Kidney epithelial cell (primary cell): ENCODE results near the gene PTPN2. TPM values are rescaled to one million over a fixed set of nuclear protein-coding genes. Genes with fewer than 3 reads are reported as not detected.
"Not testable (repeated sequence)": the region's sequence is repeated elsewhere in the genome, so short reads cannot be mapped to it uniquely, and the experiment has no call there.

ENCODE experiments used
- DNase-seq: peaks from one replicate; pipeline ENCODE4 v3.0.0-alpha.2; 2010; ENCODE audit warnings: low read depth
- H3K27me3 ChIP-seq: 2 replicates; pipeline ENCODE4 v1.6.0; 2011; ENCODE audit warnings: low read length; ENCODE audit not compliant: control insufficient read depth, insufficient read depth
- H3K36me3 ChIP-seq: 2 replicates; pipeline ENCODE4 v1.5.1; 2011; ENCODE audit warnings: low read length; ENCODE audit not compliant: control insufficient read depth, insufficient read depth
- H3K4me3 ChIP-seq: 2 replicates; pipeline ENCODE4 v1.5.1; 2011; ENCODE audit warnings: low read depth, mild to moderate bottlenecking, control low read depth, low read length
- total RNA-seq: library from RNA; depleted of rRNA; stranded (reverse); fragments of >200 nt; gene quantifications from 2 replicates; pipeline ENCODE4 v1.2.3, GENCODE V29; 2015
- TF ChIP-seq, protein P1 (sequence below): IDR thresholded peaks from 2 replicates; pipeline ENCODE4 v1.5.1; 2011; ENCODE audit warnings: mild to moderate bottlenecking, moderate library complexity, low read length, control low read depth, inconsistent platforms; ENCODE audit not compliant: insufficient read depth, poor library complexity, severe bottlenecking

Gene PTPN2
- total RNA-seq, 1 donor from 2014 or later: 38.5 TPM

DNA sequence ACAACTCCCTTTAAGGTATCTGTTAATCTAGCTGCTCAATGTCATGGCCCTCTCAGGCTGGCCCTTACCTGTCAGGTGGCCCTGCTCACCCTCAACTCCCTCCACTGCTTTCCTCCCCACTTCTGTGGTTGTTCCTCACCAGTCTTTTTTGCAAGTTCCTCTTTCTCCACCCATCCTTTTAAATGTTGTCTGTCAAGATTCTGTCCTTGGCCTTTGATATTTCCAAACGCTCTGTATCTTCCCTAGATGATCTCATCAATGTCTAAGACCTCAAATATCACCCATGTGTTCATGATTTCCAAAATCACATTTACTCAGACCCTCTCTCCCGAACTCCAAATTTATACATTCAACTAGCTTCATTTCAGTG, 3.5 kb downstream of the PTPN2 start:
- no peak overlapping the region for H3K4me3 ChIP-seq
- no peaks in the 10 kb centered on the region for H3K27me3 ChIP-seq
- TF ChIP-seq, protein P1, sequence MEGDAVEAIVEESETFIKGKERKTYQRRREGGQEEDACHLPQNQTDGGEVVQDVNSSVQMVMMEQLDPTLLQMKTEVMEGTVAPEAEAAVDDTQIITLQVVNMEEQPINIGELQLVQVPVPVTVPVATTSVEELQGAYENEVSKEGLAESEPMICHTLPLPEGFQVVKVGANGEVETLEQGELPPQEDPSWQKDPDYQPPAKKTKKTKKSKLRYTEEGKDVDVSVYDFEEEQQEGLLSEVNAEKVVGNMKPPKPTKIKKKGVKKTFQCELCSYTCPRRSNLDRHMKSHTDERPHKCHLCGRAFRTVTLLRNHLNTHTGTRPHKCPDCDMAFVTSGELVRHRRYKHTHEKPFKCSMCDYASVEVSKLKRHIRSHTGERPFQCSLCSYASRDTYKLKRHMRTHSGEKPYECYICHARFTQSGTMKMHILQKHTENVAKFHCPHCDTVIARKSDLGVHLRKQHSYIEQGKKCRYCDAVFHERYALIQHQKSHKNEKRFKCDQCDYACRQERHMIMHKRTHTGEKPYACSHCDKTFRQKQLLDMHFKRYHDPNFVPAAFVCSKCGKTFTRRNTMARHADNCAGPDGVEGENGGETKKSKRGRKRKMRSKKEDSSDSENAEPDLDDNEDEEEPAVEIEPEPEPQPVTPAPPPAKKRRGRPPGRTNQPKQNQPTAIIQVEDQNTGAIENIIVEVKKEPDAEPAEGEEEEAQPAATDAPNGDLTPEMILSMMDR: no peak
- no peaks in the 10 kb centered on the region for H3K36me3 ChIP-seq
- no peak for DNase-seq

DNA sequence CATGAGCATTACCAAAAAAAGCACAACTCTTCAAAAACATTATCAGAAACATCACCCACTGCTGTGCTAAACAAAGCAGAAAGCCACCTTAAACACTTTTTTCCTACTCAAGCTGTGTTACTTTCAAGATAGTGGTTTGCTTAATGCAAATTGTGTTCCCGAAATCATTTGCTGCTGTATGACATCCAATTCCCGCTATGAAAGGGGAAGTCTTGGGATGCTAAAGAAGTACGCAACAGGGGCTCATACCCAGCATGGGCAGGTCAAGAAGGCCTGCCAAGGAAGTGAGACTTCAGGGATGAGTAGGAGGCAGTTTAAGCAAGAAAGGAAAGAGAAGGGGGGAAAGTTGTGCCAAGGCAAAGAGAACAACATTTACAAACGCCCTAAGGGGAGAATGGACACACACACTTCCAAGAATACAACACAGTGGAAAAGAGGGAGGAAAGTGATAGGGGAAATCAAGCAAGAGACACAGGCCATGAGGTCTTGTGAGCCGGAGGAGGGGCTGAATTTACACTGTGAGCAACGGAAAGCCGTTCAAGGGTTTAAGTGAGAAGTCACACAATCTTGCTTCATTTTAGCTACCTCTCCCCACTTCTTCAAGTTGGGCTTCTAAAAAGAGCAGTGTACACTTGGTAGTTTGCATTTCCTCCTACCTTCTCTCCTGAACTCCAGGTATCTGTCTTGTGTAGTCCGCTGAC, 4.0 kb downstream of the PTPN2 start:
- no peaks in the 10 kb centered on the region for H3K36me3 ChIP-seq
- no peaks in the 10 kb centered on the region for H3K27me3 ChIP-seq
- no peak for DNase-seq
- TF ChIP-seq, protein P1: no peak
- H3K4me3 ChIP-seq: no peak overlapping the region

- not testable (repeated sequence) for H3K4me3 ChIP-seq, H3K36me3 ChIP-seq, H3K27me3 ChIP-seq, DNase-seq
These were observed 9.0 kb downstream of the PTPN2 start for GRCh38 chr18:12874992-12875391.

- H3K36me3 ChIP-seq, DNase-seq, H3K27me3 ChIP-seq, H3K4me3 ChIP-seq: not testable (repeated sequence)
These were observed 10.0 kb downstream of the PTPN2 start for GRCh38 chr18:12873961-12874567.

- DNase-seq: no peak
- TF ChIP-seq, protein P1: no peak
- no peaks in the 10 kb centered on the region for H3K27me3 ChIP-seq
These were observed 11.6 kb downstream of the PTPN2 start for GRCh38 chr18:12872408-12872807.

DNA sequence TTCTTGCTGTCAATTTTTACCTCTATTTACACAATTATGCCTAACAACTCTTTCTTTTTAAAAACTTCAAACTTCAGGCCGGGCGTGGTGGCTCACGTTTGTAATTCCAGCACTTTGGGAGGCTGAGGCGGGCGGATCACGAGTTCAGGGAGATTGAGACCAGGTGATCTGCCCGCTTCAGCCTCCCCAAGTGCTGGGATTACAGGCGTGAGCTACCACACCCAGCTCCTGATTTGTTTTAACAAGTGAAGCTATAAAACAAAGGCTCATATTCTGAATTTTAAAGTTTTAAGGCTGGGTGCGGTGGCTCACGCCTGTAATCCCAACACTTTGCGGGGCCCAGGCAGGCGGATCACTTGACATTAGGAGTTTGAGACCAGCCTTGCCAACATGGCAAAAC, 15.5 kb downstream of the PTPN2 start:
- no peaks in the 10 kb centered on the region for H3K36me3 ChIP-seq
- TF ChIP-seq, protein P1: no peak
- no peak overlapping the region for H3K4me3 ChIP-seq
- DNase-seq: no peak
- H3K27me3 ChIP-seq: no peaks in the 10 kb centered on the region

More at GRCh38 chr18:12872408-12872807, 11.6 kb downstream of the PTPN2 start:
- Histone ChIP-seq H3K4me3 (no peak overlapping the region), H3K36me3 (no peaks in the 10 kb centered on the region)
